CD1c-positive myeloid dendritic cell (primary cell): ENCODE data around the gene PRRG3.

Experiments used
- DNase-seq: peaks from one replicate; pipeline ENCODE4 v3.0.0-alpha.2; 2016; ENCODE audit errors: extremely low spot score

The PRRG3 gene

DNA sequence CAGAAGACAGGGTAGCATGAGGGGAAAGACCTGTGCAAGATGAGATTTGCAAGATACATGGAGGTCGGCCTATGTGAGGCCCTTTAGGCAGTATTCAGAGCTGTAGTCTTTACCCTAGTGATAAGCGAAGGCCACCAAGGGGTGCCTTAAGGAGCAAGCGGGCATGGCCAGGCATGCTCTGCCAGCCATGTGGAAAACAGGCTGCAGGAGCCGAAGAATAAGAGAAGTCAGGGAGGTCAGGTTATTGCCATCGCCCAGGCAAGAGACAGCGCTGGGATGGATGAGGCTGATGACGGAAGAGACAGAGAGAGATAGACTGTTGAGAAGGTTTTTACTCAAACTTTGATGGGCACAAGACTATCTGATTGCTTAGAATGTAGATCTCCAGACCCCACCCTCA is 13.6 kb downstream of the PRRG3 start:
- no peak for DNase-seq

GRCh38 chrX:151710457-151710856 is 15.2 kb downstream of the PRRG3 start:
- no peak for DNase-seq

DNA sequence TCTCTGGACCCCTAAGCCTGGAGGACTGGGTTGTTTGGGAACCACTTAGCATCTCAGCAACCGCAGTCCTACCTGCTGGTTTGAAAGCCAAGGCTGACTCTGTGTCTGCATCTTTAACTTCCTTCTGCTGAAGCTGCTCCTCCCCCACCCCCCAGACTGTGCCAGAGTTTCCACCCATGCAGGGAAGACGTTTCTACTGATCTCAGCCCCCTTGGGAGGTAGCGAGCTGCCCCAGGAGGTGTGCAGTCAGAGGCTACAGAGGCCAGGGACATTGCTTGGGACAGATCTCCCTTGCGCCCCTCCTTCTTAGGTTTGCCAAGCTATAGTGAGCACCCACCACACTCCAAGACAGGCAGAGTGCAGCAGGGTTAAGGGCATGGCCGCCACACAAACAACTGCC is 15.9 kb downstream of the PRRG3 start:
- DNase-seq: no peak

DNA sequence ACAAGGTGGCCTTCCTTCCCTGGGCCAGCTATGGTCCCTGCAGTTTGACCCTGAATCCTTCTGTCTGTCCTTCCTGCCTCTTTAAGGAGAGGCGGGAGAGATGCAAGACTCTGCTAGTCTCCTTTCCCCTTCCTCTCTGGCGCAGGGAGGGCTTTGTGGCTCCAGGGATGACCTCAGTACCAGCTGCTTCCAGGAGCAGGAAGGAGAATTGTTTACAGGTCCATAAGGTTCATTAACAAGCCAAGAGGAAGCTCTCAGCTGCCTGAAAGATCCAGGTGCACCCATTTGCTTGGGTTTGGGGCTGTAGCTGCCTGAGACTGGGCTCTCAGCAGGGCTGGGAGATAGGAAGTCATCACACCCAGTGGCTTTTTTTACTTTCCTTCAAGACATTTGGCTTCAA is 16.5 kb downstream of the PRRG3 start:
- no peak for DNase-seq

DNA sequence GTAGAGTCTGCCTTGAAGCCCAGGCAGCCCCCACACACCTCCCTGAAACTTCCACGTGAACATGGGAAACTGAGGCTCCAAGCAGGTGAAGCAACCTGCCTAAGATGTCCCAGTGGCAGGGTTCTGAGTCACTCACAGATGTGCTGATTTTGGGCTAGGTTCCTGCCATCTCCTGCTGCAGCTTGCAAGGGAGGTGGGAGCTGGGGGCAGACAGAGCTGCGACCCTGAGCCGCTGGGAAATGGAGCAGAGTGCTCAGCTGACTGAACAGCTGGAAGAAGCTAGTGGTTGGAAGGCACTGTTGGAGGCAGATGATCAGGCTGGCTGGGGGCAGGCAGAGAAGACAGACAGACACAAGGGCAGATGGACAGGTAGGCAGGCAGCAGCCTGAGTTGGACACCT is 17.0 kb downstream of the PRRG3 start:
- DNase-seq: no peak

DNA sequence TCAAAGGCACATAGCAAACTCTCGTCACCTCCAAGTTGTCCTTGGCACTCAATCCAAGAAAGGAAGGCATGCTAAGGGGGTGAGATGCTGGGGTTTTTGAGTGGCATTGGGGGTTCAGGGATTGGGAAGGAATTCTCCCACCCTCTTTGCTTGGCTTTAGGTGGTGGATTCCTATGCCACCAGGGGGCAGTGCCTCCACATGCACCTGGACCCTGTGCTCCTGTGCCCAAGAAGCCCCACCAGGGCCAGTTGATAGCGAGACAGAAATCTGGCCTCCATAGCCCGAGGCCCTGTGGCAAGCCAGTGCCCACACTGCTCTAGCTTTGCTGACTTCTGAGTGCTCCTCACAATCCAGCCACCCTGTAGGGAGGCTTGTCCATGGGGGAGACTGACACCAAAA is 18.6 kb downstream of the PRRG3 start:
- DNase-seq: peak; percentile 1

DNA sequence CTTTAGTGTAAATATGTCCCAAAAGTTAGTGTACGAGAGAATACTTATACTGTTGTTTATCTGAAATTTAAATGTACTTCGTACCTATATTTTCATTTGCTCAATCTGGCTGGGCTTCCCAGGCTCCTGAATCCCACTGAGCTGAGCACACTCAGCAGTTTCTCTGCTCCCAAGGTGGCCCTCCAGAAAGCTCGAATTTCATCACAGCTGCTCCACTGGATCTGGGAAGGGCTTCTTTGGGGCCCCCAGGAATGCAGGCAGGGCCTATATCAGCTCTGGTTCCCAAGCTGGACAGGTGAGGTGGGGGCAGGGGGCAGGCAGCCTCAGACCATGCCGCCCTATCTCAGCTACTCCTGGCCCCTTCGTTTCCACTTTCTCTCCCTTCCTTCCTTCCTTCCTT is 19.1 kb downstream of the PRRG3 start:
- no peak for DNase-seq

GRCh38 chrX:151715752-151716151 is 20.5 kb downstream of the PRRG3 start, which contains the start of gene FATE1:
Gene FATE1, plus strand, starts transcription at chrX:151716035. Its CDS starts 85 bp downstream, at chrX:151716120.
- no peak for DNase-seq

DNA sequence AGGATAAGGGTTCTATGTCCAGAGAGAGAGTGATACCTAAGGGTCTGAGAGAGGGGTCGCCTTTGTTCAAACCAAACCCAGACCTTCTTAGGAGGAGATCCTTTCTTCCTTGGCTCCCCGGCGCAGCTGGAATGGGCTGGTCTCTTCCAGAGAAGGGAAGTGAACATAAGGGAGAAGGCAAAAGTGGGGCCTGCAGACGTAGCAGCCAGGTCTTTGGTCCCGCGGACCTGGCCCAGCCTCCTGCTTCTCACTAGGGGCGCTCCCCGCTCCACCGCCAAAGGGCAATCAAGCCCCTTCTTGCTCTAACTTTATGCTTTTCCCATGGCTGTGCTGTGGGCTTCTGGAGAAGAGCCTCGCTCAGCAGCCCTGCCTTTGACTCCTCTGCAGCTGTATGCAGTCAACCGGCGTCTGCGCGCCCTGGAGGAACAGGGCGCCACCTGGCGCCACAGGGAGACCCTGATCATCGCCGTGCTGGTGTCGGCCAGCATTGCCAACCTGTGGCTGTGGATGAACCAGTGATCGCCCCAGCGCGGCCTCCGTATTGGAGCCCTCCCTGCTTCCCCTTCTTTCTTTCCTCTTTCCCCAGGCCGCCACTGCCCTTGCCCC is 27.1 kb downstream of the PRRG3 start:
- DNase-seq: no peak

DNA sequence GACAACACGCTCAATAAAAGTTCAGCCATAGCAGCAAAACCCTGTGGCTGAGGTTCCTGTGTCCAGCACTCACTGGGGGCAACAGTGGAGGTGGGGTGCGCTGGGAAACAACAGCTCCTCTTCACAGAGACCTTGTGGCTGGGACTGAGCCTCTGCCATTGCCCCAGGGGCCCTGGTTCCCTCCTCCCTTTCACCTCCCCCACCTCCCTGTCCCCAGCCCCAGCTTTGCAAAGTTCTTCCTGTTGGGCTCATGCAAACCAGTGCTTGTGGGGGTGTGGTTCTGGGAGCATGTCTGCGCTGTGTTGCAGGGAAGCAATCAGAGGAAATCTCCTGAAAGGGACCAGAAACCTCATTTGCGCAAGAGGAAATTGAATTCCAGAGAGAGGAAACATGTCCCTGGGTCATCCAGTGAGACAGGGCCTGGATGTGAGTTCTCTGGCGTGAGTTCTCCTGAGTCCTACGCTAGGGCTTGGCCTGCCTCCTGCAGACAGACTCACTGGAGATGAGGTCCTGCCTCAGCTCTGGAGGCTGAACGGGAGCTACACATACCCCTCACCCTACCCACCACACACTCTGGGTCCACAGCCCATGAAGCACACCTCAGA is 28.0 kb downstream of the PRRG3 start:
- DNase-seq: no peak

DNA sequence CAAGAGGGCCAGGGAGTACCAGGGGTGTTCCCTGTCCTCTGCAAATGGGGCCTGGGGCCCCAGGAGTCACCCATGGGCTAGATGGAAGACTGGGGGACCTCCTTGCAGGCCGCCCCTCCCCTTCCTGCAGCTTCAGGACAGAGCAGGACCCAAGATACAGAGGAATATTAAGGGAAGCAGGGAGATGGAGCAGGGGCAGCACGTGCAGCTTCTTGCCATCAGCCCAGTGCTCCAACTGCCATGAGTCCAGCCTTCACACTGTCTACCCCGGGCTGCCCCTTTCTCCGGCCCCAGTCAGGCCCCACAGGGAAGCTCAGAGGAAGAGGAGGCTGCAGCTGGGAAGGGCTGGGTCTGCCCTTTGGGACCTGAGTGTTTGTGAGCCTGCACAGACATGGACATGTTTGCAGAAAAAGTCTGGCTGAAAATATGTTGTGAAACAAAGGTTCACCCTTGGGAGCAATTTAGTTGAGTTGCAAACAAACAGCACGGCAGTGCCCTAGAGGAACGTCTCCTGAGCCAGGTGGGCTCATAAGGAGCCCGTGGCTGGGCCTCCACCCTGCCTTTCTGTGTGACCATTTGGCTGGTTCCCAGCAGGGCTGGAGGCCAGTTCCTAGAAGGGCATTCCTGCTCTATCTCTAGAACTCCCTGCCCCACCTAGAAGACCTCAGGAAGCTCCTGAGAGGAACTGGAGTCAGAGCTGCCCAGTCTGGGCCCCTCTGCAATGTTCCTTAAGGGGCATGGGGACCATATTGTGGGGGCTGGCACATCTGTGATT is 29.5 kb downstream of the PRRG3 start:
- DNase-seq: no peak

GRCh38 chrX:151725338-151725614 is 30.0 kb downstream of the PRRG3 start:
- no peak for DNase-seq

DNA sequence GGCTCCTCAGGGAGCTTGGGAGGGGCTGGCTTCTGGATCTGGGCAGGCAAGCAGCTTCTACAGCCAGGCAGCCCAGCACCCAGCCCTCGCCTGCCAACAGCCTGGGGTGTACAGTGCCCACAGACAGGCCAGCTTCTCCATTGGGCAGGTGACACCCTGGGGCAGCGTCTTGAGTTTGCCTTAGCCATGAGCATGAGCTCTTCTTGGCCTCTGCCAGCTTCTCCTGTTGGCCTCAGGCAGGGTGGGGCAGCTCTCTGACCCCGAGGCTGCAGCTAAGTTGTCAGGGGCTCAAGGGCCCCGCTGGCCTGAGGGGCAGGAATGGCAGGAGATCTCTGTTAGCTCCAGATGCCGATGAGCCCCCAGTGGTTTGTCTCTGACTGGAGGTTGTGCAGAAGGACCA is 31.5 kb downstream of the PRRG3 start:
- no peak for DNase-seq

- DNase-seq: no peak
Measured at GRCh38 chrX:151727346-151727745, 32.1 kb downstream of the PRRG3 start.

- no peak for DNase-seq
Measured at GRCh38 chrX:151729056-151729725, 33.9 kb downstream of the PRRG3 start.

GRCh38 chrX:151734446-151734845 is 39.2 kb downstream of the PRRG3 start, which contains the start of gene CNGA2:
Gene CNGA2, plus strand, starts transcription at chrX:151734746. Its CDS starts 3,738 bp downstream, at chrX:151738484.
- DNase-seq: no peak

GRCh38 chrX:151735219-151735618 is 40.0 kb downstream of the PRRG3 start:
- no peak for DNase-seq

DNA sequence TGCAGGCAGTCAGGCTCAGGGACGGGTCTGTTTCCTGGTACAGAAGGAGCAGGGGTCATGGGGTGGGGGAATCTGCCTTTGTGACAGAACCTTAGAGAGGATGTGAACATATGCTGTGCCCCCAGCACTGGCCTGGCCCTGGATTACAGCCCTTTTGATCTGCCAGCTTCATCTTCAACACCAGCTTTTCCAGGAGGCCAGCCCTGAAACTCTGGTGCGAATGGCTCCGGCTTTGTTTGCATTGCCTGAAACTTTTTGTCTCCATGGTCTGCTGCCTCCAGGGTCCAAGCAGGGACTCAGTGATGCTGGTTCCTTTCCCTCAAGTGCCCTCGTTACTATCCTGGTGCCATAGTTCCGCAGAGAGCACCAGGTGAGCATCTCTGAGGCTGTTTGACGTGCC is 41.4 kb downstream of the PRRG3 start:
- DNase-seq: no peak

- no peak for DNase-seq
Measured at GRCh38 chrX:151737494-151737893, 42.2 kb downstream of the PRRG3 start.

DNA sequence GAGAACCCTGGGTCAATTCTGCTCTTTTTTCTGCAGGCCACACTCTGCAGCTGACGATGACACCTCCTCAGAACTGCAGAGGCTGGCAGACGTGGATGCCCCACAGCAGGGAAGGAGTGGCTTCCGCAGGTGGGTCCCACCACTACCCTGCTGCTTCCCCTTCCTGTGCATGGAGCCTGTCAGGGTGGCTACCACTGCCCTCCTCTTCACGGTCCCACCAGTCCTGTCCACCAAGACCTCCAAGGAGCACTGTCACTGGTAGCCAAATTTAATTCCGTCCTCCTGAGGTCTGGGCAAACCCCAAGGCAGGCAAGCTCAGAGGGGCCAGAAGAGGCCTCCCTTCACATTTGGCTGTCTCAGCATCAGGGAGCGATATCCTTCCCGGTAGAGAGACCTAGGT is 43.5 kb downstream of the PRRG3 start:
- no peak for DNase-seq

DNA sequence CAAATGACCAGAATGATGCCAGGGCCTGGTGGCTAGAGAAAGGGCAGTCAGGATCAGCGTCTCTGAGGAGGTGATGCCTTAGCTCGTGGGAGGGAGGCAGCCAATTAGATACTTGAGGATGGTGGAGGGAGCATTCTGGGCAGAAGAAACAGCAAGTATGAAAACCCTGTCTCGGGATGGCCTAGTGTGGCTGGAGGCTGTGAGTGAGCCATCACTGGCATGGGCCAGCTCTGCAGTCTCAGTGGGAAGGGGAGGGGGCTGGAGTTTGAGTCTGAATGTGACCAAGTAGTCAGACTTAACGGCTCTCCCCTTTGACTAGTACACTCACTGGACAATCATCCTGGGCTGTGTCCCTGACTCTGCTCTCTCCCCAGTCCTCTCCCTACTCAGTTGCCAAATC is 46.3 kb downstream of the PRRG3 start:
- no peak for DNase-seq

DNA sequence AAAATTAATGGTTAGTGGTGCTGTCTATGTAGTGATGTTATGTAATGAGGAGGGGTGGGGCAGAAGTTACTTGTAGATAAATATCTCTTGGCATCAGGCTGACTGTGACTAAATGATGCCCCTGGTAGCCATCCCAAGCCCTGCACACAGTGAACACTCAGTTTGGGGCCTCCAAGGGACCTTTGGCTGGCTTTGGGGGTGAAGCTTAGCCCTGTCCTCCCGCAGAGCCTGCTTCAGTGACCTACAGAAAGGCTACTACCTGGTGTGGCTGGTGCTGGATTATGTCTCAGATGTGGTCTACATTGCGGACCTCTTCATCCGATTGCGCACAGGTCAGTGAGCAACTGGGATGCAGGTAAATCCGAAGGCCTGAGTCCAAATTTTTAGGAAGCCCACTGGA is 47.1 kb downstream of the PRRG3 start:
- DNase-seq: no peak
